ENCODE data around the gene PAX5.
"Not testable (repeated sequence)": the region's sequence is repeated elsewhere in the genome, so short reads cannot be mapped to it uniquely, and the experiment has no call there.

Gene PAX5

GRCh38 chr9:37033682-37034304 is at the start of gene PAX5:
TSS of gene PAX5 (minus strand) at chr9:37034268. CDS start at chr9:37034031, 237 bp downstream.
- DNase-seq (ENCODE audit: low spot score) = no peak

- no peak for DNase-seq (ENCODE audit: low spot score)
These were observed 49.6 kb upstream of the PAX5 start for GRCh38 chr9:37083654-37084053.

GRCh38 chr9:37082214-37082765 is 48.2 kb upstream of the PAX5 start:
- DNase-seq (ENCODE audit: low spot score) = no peak

- not testable (repeated sequence) for DNase-seq (ENCODE audit: low spot score)
These were observed 47.4 kb upstream of the PAX5 start for GRCh38 chr9:37081507-37081906.

GRCh38 chr9:37080165-37080628 is 46.1 kb upstream of the PAX5 start:
- not testable (repeated sequence) for DNase-seq (ENCODE audit: low spot score)

DNA sequence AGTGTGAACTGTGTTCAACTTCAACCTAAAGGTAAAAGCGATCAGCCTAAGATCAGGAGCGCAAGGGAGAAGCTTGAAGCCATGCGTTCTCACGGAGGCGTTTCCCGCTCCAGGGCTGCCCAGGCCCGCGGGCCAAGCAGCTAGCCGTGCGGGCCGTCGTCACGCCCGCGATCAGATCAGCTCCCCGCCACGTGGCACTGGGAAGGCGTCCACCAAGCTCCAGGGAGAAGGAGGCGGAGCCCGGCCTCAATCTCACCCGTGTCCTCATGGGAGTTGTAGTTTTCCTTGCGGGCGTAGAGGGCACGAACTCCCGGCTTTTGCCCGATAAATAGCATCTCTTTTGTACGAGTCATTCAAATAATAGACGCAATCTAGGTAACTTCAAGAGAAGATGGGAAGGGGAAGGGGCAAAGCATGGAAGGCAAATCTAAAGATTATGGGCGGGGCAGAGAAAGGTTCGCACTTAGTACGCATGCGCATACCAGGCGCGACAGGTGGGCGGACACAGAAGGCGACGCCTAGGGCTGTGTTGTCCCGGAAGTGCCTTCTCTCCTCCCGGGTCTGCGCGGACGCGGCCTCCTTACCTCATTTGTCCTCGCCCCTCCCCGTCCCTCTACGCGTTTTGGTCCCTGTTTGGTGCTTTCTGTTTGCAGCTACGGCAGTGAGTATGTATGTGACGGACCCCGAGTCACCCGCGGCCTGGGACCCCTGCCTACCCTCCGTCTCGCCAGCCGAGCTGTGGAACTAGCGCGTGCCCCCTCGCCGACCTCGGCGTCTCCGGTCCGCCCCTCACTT is 45.5 kb upstream of the PAX5 start:
- peak; percentile 94 for DNase-seq (ENCODE audit: low spot score)

GRCh38 chr9:37074790-37075189 is 40.7 kb upstream of the PAX5 start:
- not testable (repeated sequence) for DNase-seq (ENCODE audit: low spot score)

GRCh38 chr9:37066139-37066725 is 32.2 kb upstream of the PAX5 start:
- DNase-seq (ENCODE audit: low spot score) = no peak

- no peak for DNase-seq (ENCODE audit: low spot score)
These were observed 28.3 kb upstream of the PAX5 start for GRCh38 chr9:37062336-37062735.

DNA sequence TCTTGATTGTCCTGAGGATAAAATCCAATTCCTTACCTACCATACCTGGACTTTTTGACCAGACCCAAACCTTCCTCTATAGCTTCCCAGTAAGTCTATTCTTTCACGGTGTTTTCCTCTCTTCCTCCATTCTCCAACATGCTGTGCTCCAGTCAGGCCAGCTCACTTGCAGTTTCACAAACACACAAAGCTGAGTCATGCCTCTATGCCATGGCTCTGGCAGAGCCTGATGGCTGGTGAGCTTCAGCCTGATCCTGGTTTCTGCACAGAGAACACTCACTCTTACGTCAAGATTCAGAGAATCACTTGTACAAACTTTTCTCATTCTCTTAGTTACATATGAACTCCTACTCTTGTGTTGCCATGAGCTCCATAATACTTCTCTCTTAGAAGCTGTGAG is 27.7 kb upstream of the PAX5 start:
- no peak for DNase-seq (ENCODE audit: low spot score)

GRCh38 chr9:37060833-37061232 is 26.8 kb upstream of the PAX5 start:
- DNase-seq (ENCODE audit: low spot score) = no peak

DNA sequence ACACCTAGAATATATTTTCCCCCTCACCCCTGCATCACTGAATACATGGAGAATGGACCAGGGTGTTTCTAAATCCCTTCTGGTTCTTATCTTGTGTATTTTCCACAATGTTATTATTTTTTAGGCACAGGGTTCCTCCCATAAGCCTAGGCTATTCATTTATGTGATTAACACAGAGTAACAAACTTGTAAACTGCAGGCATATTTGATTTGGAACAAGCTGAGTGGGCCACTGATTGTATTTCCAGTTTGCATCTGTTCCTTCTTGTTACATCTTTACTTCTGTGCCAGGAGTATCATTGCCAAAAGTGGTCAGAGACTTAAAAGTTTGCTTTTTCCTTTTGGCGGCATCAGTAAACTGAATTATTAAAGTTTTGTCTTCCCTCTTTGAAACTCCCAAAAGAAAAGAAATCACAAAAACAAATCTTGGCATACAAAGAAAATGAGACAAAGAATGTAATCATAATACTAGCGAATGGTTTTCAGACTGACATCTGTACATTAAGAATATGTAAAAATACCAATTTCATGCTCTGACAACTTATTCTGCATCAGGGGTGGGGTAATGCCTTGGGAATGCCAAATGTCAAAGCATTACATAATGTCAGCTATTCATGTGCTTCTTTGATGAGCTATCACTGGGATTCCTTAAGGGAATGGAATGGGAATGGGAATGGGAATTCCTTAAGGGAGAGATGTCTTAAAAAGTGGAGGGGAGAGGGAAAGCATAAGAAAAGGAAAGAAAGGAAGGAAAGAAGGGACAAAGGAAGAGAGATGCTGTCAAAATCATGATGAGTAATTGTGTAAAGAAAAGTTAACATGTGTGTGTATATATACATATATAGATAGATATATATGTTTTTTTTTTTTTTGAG is 22.2 kb upstream of the PAX5 start:
- DNase-seq (ENCODE audit: low spot score) = no peak

DNA sequence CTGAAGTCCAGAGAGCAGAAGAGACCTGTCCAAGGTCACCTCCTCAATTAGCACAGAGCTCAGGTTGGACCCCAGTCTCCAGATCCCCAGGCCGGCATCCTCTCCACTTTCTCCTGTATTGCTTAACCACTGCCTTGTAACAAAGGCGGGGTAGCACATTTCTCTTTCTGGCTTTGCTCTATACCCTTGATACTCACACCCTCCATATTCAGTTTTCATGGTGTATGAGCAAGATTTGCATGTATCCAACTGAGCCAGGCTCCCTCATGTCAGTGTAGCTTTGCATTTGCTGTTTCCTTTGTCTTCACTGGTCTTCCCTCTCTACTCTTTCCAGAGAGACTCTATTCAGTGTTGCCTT is 20.3 kb upstream of the PAX5 start:
- DNase-seq (ENCODE audit: low spot score) = not testable (repeated sequence)

GRCh38 chr9:37053684-37054362 is 19.8 kb upstream of the PAX5 start:
- no peak for DNase-seq (ENCODE audit: low spot score)

DNA sequence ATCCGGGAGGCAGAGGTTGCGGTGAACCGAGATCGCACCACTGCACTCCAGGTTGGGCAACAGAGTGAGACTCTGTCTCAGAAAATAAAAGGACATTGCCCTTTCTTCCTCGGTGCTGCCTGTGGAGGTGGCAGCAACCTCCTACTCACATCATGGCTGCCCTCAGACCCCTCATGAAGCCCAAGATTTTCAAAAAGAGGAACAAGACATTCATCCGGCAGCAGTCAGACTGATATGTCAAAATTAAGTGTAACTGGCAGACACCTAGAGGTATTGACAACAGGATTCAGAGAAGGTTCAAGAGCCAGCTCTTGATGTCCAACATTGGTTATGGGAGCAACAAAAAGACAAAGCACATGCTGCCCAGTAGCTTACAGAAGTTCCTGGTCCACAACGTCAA is 12.6 kb upstream of the PAX5 start:
- no peak for DNase-seq (ENCODE audit: low spot score)

DNA sequence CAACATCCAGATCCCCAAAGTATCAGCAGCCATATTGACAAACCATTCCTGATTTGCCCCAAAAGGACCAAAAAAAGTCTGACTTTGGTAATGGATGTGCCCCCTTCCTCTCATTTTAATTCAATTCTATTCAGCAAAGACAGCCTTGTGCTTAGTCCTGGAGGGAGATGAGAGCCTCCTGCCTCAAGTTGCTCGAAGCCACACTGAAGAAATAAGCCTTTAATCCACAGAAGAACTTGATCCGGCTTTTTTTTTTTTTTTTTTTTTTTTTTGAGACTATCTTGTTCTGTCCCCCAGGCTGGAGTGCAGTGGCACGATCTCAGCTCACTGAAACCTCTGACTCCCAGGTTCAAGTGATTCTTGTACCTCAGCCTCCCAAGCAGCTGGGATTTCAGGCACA is 8.4 kb upstream of the PAX5 start:
- DNase-seq (ENCODE audit: low spot score) = no peak

DNA sequence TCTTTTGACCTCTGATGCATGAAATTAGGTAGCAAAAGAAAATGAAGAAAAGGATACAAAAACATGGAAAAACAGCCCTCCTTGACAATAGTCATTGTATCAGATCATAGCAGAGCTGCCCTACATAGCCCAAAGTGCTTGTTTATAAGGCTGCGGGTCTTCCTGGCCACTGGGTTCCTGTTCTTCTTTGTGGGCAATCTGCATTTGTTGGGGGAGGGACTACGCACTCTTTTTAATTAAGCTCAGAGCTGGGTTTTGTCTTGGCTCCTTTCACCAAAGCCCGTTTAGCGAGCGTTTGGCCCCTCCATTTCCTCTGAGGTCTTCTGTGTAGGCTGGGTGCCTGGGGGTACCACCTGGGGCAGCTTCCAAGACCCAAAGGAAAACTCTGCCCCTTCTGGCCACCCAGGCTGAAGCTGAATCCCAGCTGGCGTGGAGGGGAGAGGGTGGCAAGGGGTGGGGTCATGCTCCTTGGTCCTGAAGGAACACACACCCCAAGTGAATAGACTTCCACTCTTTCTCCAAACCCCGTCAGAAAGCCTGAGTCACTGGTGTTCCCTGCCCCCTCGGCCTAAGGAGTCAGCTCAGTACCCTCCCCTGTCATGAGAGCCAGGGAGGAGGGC is 6.5 kb upstream of the PAX5 start:
- DNase-seq (ENCODE audit: low spot score) = no peak

DNA sequence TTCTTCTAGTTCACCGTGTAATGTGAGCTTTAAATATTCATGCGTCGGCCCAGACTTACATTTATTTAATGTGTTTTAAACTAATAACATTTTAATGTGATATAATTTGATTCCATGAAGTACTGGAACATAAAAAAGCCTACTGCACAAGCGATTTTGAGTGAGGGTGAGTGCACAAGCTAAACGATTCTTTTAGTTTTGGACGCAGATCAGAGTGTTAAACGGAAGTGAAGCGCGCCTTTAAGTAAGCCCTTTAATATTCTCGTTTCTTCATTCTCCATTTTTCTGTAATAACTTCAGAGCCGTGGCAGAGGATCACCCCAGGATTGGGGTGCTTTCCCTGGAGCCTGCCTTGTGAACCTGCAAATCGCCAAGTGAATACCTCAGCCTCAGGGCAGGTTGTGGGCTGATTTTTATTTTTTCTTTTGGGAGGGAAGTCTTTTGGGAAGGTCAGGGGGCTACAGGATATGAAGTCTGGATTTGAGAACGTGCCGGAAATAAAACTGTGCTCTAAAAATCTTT is 4.9 kb upstream of the PAX5 start:
- DNase-seq (ENCODE audit: low spot score) = no peak

DNA sequence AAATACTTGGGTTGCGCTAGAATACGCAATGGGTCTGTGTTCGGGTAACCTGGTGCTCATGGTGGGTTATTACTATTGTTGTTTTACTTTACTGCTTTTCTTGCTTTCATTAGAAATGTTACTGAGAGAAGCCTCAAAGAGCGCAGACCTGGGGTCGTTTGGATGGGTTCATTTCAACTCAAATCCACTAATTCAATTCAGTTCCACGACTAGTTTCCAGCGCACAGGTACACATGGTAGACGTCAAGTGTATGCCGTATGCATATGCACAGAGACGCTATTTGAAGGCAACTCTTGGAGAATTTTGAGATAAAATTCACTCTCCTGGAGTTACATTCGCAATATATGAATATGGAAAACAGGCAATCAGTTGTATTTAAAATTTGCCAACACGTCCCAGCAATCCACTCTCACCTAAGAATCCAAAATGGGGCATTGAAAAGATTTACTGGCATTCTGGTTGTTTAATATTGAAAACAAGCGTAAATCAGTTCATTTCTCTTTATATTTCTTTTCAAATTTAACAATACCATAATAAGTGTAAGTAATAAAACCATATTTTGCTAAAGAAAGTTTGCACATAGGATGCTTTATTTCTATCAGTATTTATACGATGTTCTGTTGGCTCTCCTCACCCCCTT is 4.4 kb upstream of the PAX5 start:
- no peak for DNase-seq (ENCODE audit: low spot score)

Data from kidney capillary endothelial cell (primary cell).